Stomach (tissue), 9 donors: ENCODE results near the gene TXLNG. TPM values are rescaled to one million over a fixed set of nuclear protein-coding genes. Genes with fewer than 3 reads are reported as not detected.
"Not testable (repeated sequence)": the region's sequence is repeated elsewhere in the genome, so short reads cannot be mapped to it uniquely, and the experiment has no call there.

Experiments
- DNase-seq, 2 donors: peaks; one replicate each; pipeline versions ENCODE4 v3.0.0 to v3.0.0-alpha.2; 2013 to 2019
- H3K27ac ChIP-seq, 5 donors: fragments of 200-600 bp in 4 of 5; sonication (generic) in 4 of 5; one replicate each; pipeline ENCODE4 v1.5.1; 2013 to 2019; ENCODE audit warnings: mild to moderate bottlenecking in 1 of 5, moderate library complexity in 1 of 5
- H3K27me3 ChIP-seq, 3 donors: fragments of 200-600 bp; sonication (generic); one replicate each; pipeline ENCODE4 v1.5.1; 2017 to 2019; ENCODE audit warnings: mixed run types in 1 of 3
- H3K36me3 ChIP-seq, 4 donors: fragments of 200-600 bp; sonication (generic); 1 replicate in 3 of 4; 2 replicates in 1 of 4; pipeline ENCODE4 v1.5.1; 2016 to 2019
- H3K4me1 ChIP-seq, 4 donors: fragments of 200-600 bp; sonication (generic); one replicate each; pipeline ENCODE4 v1.5.1; 2016 to 2019
- H3K4me3 ChIP-seq, 4 donors: fragments of 200-600 bp; sonication (generic) in 3 of 4; one replicate each; pipeline ENCODE4 v1.5.1; 2016 to 2019; ENCODE audit warnings: mild to moderate bottlenecking in 1 of 4
- H3K9me3 ChIP-seq, 4 donors: fragments of 200-600 bp; sonication (generic); one replicate each; pipeline ENCODE4 v1.5.1; 2016 to 2019
- EP300 ChIP-seq: sonication (generic); formaldehyde crosslinking; IDR thresholded peaks from one replicate; pipeline ENCODE4 v1.6.1; 2017; ENCODE audit warnings: antibody characterized with exemption
- POLR2A ChIP-seq, 4 donors: fragments of 450-650 bp; IDR thresholded peaks; one replicate each; pipeline ENCODE4 v1.6.1; 2016; ENCODE audit warnings: antibody characterized with exemption in 4 of 4, control low read depth in 2 of 4, mild to moderate bottlenecking in 1 of 4, moderate library complexity in 1 of 4
- POLR2AphosphoS5 ChIP-seq, 3 donors: sonication (generic); formaldehyde crosslinking; IDR thresholded peaks; one replicate each; pipeline ENCODE4 v1.6.1; 2016; ENCODE audit warnings: antibody characterized with exemption in 3 of 3
- WGBS, 5 donors: extraction: QIAGEN DNeasy Blood & Tissue Kit in 3 of 5; methylation state at CpG; one replicate each; pipeline versions ENCODE4 v1.1.5 to v1.1.7; 2013 to 2018; 5-methylcytosine and 5-hydroxymethylcytosine counted together
- intact Hi-C: fragments of 100-400 bp; cut with DNase I; formaldehyde crosslinking; loops from one replicate; pipeline ENCODE4 v1.15.1; 2023; ENCODE audit warnings: low total_unique reads
- polyA plus RNA-seq, 3 donors: library from polyadenylated mRNA; stranded (reverse); fragments of 200-250 nt; gene quantifications; one replicate each; pipeline ENCODE4 v1.2.3, GENCODE V29; 2013
- total RNA-seq, 5 donors: library from RNA; depleted of rRNA; stranded (reverse); fragments of >200 nt; gene quantifications; one replicate each; pipeline versions ENCODE4 v1.1.0 to v1.2.3, GENCODE V29; 2014 to 2016
- TF ChIP-seq, protein P1 (sequence below), 7 experiments: fragments of 450-650 bp in 4 of 7; fragments of 200-600 bp in 3 of 7; sonication (generic) in 3 of 7; IDR thresholded peaks; one replicate each; pipeline ENCODE4 v1.5.1; 2016 to 2019; ENCODE audit warnings: antibody characterized with exemption in 7 of 7, control low read depth in 2 of 7, mild to moderate bottlenecking in 1 of 7
- donor health status: healthy with polysubstance abuse.
- donor health status: Bipolar disorder and iron deficiency.
- donor health status: healthy.

Gene TXLNG
- total and polyA plus RNA-seq, 8 donors: 4.6 to 25.7 (median 9.7) TPM

DNA sequence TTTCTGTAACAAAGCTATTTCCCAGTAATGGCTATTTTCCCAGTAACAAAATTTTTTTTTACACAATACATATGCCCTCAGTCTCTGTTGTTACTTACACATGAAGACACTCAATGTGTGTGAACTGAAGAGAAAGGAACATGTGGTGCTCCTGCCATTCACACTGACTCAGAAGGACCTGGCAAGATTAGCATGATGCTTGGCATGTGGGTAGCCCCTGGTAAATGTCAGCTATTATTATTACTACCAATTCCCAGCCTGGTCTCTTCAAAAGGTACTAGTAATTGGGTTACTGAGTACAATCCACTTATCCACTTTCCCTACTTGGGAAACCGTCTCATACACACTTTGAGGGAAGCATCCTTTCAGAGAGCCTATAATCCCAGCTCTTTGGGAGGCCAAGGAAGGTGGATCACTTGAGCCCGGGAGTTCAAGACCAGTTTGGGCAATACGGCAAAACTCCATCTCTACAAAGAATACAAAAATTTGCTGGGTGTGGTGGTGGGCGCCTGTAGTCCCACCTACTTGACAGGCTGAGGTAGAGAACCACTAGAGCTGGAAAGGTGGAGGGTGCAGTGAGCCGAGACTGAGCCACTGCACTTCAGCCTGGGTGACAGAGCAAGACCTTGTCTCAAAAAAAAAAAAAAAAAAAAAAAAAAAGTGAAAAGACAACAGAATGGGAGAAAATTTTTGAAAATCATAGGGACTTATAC is 69.3 kb downstream of the TXLNG start:
- intact Hi-C loops: no loop called here
- Histone ChIP-seq H3K4me3 (no peak overlapping the region), H3K27me3 (peaks cover 0 to 3% (median 0%) of the 10 kb centered on the region in 3 donors), H3K27ac (no peak overlapping the region), H3K9me3 (peaks cover 0 to 8% (median 0%) of the 10 kb centered on the region in 4 donors), H3K36me3 (peaks cover 0 to 77% (median 68%) of the 10 kb centered on the region in 4 donors), H3K4me1 (peaks cover 0 to 11% (median 0%) of the 10 kb centered on the region in 4 donors)
- no peak for TF ChIP-seq EP300
- TF ChIP-seq, protein P1, sequence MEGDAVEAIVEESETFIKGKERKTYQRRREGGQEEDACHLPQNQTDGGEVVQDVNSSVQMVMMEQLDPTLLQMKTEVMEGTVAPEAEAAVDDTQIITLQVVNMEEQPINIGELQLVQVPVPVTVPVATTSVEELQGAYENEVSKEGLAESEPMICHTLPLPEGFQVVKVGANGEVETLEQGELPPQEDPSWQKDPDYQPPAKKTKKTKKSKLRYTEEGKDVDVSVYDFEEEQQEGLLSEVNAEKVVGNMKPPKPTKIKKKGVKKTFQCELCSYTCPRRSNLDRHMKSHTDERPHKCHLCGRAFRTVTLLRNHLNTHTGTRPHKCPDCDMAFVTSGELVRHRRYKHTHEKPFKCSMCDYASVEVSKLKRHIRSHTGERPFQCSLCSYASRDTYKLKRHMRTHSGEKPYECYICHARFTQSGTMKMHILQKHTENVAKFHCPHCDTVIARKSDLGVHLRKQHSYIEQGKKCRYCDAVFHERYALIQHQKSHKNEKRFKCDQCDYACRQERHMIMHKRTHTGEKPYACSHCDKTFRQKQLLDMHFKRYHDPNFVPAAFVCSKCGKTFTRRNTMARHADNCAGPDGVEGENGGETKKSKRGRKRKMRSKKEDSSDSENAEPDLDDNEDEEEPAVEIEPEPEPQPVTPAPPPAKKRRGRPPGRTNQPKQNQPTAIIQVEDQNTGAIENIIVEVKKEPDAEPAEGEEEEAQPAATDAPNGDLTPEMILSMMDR (IDR thresholded peaks at IDR 0.05): no peak
- no peak for TF ChIP-seq POLR2A (IDR thresholded peaks at IDR 0.05)
- TF ChIP-seq POLR2AphosphoS5 (IDR thresholded peaks at IDR 0.05): no peak
- no peak for DNase-seq
- WGBS, 5 donors: 90 to 97% (median 91%) methylated on average over 4 to 5 of the region's 5 CpGs

DNA sequence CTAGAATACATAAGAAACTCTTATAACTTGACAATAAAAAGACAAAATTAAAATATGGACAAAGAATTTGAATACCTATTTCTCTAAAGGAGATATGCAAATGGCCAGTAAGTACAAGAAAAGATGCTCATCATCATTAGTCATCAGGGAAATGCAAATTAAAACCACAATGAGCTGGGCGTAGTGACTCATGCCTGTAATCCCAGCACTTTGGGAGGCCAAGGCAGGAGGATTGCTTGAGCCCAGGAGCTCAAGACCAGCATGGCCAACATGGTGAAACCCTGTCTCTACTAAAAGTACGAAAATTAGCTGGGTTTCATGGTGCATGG is 69.8 kb downstream of the TXLNG start:
- Histone ChIP-seq H3K36me3 (peaks cover 0 to 75% (median 68%) of the 10 kb centered on the region in 4 donors), H3K4me1 (peaks cover 0 to 11% (median 0%) of the 10 kb centered on the region in 4 donors)
- DNase-seq, H3K4me3 ChIP-seq, H3K27ac ChIP-seq, H3K27me3 ChIP-seq, H3K9me3 ChIP-seq, intact Hi-C loops: not testable (repeated sequence)
- WGBS, 5 donors: 63 to 95% (median 81%) methylated on average over 2 of the region's 2 CpGs

DNA sequence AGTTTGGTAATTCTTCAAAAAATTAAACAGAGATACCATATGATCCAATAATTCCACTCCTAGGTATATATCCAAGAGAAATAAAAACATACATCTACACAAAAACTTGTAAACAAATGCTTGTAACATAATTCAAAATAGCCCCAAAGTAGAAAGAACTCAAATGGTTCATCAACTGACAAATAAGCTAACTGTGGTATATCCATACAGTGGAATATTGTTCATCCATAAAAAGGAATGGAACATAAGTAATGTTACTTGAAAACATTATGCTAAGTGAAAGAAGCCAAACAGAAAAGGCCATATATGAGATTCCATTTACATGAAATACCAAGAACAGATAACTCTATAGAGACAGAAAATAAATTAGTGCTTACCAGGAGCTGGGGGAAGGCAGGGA is 70.5 kb downstream of the TXLNG start:
- no peak for DNase-seq
- TF ChIP-seq EP300 (no peak), POLR2AphosphoS5 (IDR thresholded peaks at IDR 0.05) (no peak), POLR2A (IDR thresholded peaks at IDR 0.05) (no peak)
- TF ChIP-seq, protein P1 (IDR thresholded peaks at IDR 0.05): no peak
- peaks cover 0 to 3% (median 0%) of the 10 kb centered on the region in 3 donors for H3K27me3 ChIP-seq
- peaks cover 0 to 8% (median 0%) of the 10 kb centered on the region in 4 donors for H3K9me3 ChIP-seq
- H3K4me3 ChIP-seq: no peak overlapping the region
- no peak overlapping the region for H3K27ac ChIP-seq
- peaks cover 0 to 77% (median 75%) of the 10 kb centered on the region in 4 donors for H3K36me3 ChIP-seq
- intact Hi-C loops: no loop called here
- peaks cover 0 to 11% (median 0%) of the 10 kb centered on the region in 4 donors for H3K4me1 ChIP-seq

DNA sequence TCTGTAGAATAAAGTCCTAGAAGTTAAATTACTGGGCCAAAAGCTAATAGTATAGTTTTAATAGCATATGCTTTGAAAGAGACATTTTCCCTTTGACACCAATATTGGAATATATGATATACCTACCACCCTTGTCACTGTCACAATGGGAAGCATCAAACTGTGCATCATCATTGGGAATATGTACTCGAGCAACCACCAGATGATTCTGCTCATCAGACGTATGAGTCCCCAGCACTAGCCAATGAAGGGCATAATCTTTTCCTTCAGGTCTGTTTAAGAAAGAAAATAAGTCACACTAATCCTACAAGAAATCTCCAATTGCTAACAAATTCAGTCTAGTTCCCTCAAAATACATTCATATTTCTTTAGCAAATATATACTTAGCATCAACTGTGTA is 76.6 kb downstream of the TXLNG start:
- WGBS, 5 donors: 73 to 93% (median 81%) methylated on average over 2 of the region's 2 CpGs
- Histone ChIP-seq H3K4me3 (no peak overlapping the region), H3K9me3 (no peaks in the 10 kb centered on the region), H3K4me1 (peaks cover 0 to 39% (median 9%) of the 10 kb centered on the region in 4 donors), H3K27me3 (peaks cover 0 to 4% (median 0%) of the 10 kb centered on the region in 3 donors), H3K36me3 (peaks cover 0 to 35% (median 26%) of the 10 kb centered on the region in 4 donors), H3K27ac (no peak overlapping the region)
- DNase-seq: no peak
- intact Hi-C loops: no loop called here
- TF ChIP-seq POLR2A (IDR thresholded peaks at IDR 0.05): no peak
- TF ChIP-seq, protein P1 (IDR thresholded peaks at IDR 0.05): no peak
- TF ChIP-seq POLR2AphosphoS5 (IDR thresholded peaks at IDR 0.05): no peak
- TF ChIP-seq EP300: no peak

DNA sequence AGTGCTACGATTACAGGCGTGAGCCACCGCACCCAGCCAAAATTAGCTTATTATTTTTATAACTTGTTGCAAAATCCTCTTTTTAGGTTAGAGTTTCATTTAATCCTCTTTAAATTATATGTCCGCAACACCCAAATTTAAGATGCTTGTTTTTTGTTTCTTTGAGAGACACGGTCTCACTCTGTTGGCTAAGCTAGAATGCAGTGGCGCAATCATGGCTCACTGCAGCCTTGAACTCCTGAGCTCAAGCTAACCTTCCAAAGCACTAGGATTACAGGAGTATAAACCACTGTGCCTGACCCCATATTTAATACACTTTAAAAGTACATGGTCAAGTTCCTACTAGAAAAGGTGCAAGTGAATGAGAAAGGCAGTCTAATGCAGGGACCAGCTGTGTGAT is 81.7 kb downstream of the TXLNG start:
- intact Hi-C loops: no loop called here
- peak overlapping the region in 2 of 4 donors; percentile 72 to 80 for H3K4me3 ChIP-seq
- H3K4me1 ChIP-seq: peaks cover 0 to 56% (median 31%) of the 10 kb centered on the region in 4 donors
- TF ChIP-seq POLR2A (IDR thresholded peaks at IDR 0.05) (no peak), EP300 (no peak), POLR2AphosphoS5 (IDR thresholded peaks at IDR 0.05) (no peak)
- TF ChIP-seq, protein P1 (IDR thresholded peaks at IDR 0.05): no peak
- peaks cover 0 to 10% (median 0%) of the 10 kb centered on the region in 3 donors for H3K27me3 ChIP-seq
- peaks cover 0 to 1% (median 0%) of the 10 kb centered on the region in 4 donors for H3K36me3 ChIP-seq
- no peak for DNase-seq
- no peaks in the 10 kb centered on the region for H3K9me3 ChIP-seq
- H3K27ac ChIP-seq: peak overlapping the region in 2 of 5 donors; percentile 93 to 95
- whole genome bisulfite sequencing, 5 donors: 89 to 93% (median 92%) methylated on average over 6 of the region's 6 CpGs
